ENCODE measurements around the gene IL21R. TPM values are rescaled to one million over a fixed set of nuclear protein-coding genes. Genes with fewer than 3 reads are reported as not detected.
A peak's percentile ranks its signal among the peaks of the same experiment; 100 is the strongest.

The IL21R gene
- total RNA-seq, 1 donor: 0.43 TPM

DNA sequence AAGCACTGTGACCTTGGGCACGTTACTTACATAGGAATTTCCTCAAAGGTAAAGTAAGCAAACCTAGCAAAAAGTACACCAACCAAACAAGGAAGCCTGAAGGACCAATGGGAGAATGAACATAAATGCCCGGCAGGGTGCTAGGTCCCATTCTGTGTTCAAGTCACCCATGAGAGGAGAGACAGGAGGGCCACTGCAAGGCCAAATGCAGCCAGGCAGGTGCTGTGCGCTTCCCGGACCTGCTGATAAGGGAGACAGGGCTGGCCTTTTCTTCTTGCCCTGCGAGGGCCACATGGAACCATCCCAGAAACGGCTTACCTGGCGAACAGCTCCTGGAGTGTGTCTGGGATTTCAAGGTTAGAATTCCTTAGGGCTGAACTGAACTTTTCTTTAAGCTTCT, 78.8 kb downstream of the IL21R start:
- TF ChIP-seq, protein P1, sequence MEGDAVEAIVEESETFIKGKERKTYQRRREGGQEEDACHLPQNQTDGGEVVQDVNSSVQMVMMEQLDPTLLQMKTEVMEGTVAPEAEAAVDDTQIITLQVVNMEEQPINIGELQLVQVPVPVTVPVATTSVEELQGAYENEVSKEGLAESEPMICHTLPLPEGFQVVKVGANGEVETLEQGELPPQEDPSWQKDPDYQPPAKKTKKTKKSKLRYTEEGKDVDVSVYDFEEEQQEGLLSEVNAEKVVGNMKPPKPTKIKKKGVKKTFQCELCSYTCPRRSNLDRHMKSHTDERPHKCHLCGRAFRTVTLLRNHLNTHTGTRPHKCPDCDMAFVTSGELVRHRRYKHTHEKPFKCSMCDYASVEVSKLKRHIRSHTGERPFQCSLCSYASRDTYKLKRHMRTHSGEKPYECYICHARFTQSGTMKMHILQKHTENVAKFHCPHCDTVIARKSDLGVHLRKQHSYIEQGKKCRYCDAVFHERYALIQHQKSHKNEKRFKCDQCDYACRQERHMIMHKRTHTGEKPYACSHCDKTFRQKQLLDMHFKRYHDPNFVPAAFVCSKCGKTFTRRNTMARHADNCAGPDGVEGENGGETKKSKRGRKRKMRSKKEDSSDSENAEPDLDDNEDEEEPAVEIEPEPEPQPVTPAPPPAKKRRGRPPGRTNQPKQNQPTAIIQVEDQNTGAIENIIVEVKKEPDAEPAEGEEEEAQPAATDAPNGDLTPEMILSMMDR (IDR thresholded peaks at IDR 0.05; ENCODE audit: insufficient read depth, low read depth, low read length): no peak
- no peak for DNase-seq (ENCODE audit: low read depth)

DNA sequence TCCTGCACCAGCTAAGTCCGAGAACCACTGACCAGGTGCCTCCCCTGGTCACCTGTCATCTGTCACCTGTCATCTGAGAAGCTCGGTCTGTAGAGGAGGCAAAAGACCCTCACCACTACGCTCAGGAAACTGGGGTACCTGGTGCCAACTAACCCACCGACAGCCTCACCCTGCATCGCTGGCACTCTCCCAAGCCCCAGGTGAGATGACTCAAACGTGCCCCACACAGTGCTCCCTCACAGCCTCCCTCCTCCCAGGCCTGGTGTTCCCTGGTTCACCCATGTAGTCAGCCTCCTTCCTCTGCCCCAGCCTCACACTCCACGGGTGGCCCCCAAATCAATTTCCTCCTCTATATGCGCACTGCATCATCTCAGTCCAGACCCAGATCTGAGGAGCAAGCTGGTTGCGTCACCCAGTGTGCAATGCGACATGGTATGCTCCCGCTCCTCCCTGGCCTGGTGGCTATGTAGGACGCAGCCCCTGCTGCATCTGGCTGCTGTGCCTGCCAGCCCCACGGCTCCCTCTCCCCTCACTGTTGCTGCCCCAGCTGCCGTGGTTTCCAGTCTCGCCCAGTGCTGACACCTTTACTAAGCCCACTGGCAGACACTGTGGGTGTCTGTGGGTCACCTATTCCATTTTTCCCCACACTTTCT, 79.4 kb downstream of the IL21R start:
- no peak for DNase-seq (ENCODE audit: low read depth)
- TF ChIP-seq, protein P1 (IDR thresholded peaks at IDR 0.05; ENCODE audit: insufficient read depth, low read depth, low read length): no peak
- no peak overlapping the region for H3K4me3 ChIP-seq (ENCODE audit: low read depth, low read length)

More for the DNA sequence above, 78.8 kb downstream of the IL21R start:
- no peak overlapping the region for H3K4me3 ChIP-seq (ENCODE audit: low read depth, low read length)

DNA sequence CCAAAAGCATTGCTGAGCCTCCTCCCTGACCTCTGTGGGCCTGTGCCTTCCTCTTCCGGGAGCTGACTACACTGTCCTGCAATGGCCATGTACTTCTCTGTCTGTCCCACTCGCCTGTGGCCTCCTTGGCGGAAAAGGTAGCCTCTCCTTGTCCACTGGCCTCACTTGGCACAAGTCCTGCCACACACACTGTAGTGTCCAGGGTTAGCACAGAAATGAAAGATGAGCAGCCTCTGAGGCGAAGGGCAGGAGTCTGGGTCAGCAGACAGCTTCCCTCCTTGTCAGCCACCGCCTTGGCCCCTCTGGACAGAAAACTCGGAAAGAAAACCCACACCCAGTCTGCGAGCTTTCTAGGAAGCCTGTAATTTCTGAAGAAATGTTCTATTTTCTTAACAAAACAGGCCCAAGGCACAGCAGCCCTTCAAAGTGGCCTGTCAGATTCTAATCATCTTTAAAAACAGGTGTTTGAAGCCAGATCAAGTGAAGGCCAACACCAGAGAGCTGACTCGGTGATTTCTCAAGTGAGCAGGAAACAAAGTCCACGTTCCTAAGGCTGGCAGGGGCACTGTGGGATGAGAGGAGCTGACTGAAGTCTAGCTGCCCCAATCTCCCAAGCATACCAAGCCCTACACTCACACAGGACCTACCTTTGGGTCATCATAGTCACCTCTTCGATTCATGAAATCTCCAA, 80.6 kb downstream of the IL21R start:
- DNase-seq (ENCODE audit: low read depth): no peak
- TF ChIP-seq, protein P1 (IDR thresholded peaks at IDR 0.05; ENCODE audit: insufficient read depth, low read depth, low read length): no peak
- no peak overlapping the region for H3K4me3 ChIP-seq (ENCODE audit: low read depth, low read length)

DNA sequence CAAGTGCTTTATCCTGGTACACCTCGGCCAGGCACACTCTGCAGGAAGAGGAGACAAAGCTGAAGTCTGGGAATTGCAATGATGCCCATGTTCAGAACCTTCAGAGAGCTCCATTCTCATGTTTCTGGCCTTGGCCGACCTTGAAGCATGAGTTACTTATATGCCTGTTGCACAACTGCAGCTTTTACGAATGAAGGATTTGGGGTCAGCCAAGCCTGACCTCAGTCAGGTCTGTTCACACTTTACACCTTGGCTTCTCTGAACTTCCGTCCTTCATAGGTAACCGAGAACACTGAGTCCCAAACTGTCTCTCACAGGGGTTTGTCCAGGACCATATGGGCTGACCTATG, 81.1 kb downstream of the IL21R start:
- peak; percentile 8 for DNase-seq (ENCODE audit: low read depth)
- TF ChIP-seq, protein P1 (IDR thresholded peaks at IDR 0.05; ENCODE audit: insufficient read depth, low read depth, low read length): no peak
- no peak overlapping the region for H3K4me3 ChIP-seq (ENCODE audit: low read depth, low read length)

DNA sequence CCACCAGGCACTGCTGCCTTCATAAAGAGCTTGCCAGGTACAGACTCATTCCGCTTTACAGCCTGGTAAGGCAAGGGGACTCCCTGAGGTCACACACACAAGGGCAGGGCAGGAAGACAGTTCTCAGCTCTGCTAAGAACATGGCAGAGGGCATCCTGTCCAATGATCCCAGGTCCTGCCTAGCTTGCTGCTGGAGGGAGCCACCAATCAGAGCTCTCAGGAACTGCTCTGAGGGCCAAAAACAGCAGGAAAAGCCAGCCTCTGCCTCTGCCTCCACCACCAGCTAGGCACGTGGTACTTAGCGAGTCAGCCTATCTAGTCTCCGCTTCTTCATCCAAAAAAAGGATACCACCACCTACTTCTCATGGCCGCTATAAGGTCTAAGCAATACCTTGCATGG, 81.7 kb downstream of the IL21R start:
- TF ChIP-seq, protein P1 (IDR thresholded peaks at IDR 0.05; ENCODE audit: insufficient read depth, low read depth, low read length): no peak
- H3K4me3 ChIP-seq (ENCODE audit: low read depth, low read length): no peak overlapping the region
- DNase-seq (ENCODE audit: low read depth): no peak

DNA sequence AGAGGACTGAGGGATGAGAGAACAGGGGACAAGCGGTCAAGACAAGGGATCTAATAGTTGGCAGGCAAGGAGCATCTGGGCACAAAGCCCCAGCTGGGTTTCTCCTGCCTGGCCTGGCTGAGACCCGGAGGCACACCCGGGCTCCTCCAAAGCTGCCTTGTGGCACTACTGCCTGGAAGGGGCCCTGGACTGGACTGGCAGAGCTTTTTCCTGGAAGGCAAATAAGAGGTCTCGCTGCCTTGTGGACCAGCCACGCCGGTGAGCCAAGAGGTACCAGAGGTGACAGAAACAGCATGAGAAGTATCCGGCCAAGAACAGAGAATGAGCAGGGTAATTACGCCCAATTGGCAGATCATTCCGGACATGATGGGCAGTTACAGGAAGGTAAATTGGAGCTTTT, 83.2 kb downstream of the IL21R start:
- DNase-seq (ENCODE audit: low read depth): no peak
- H3K4me3 ChIP-seq (ENCODE audit: low read depth, low read length): no peak overlapping the region
- TF ChIP-seq, protein P1 (IDR thresholded peaks at IDR 0.05; ENCODE audit: insufficient read depth, low read depth, low read length): no peak

Measured in fibroblast of villous mesenchyme (primary cell).